ENCODE results near the gene NANS.
"Not testable (repeated sequence)": the region's sequence is repeated elsewhere in the genome, so short reads cannot be mapped to it uniquely, and the experiment has no call there.

Gene NANS

GRCh38 chr9:98124637-98125426, 68.3 kb downstream of the NANS start:
- no peak overlapping the region for H3K27ac ChIP-seq
- no peak overlapping the region for H3K9ac ChIP-seq
- H2AFZ ChIP-seq (ENCODE audit: low read depth), result no peak overlapping the region
- H3K79me2 ChIP-seq (ENCODE audit: insufficient read depth, low read depth), result no peaks in the 10 kb centered on the region
- no peak overlapping the region for H3K4me3 ChIP-seq (IDR thresholded peaks at IDR 0.05; ENCODE audit: insufficient read depth, low read depth, low read length)
- H3K4me1 ChIP-seq (ENCODE audit: low read depth, poor library complexity, severe bottlenecking), result peaks cover 26% of the 10 kb centered on the region
- no peak for TF ChIP-seq CTCF (conservative IDR thresholded peaks at IDR 0.05; ENCODE audit: low read depth, low read length)
- no peaks in the 10 kb centered on the region for H3K27me3 ChIP-seq (ENCODE audit: insufficient read depth, low read depth)
- no peak overlapping the region for H3K4me2 ChIP-seq
- H4K20me1 ChIP-seq (ENCODE audit: insufficient read depth), result no peaks in the 10 kb centered on the region
- H3K36me3 ChIP-seq (ENCODE audit: insufficient read depth), result no peaks in the 10 kb centered on the region

GRCh38 chr9:98127226-98127625, 70.7 kb downstream of the NANS start:
- Histone ChIP-seq H3K4me2 (no peak overlapping the region), H3K4me3 (IDR thresholded peaks at IDR 0.05; ENCODE audit: insufficient read depth, low read depth, low read length) (no peak overlapping the region), H2AFZ (ENCODE audit: low read depth) (no peak overlapping the region), H3K27ac (no peak overlapping the region), H3K36me3 (ENCODE audit: insufficient read depth) (no peaks in the 10 kb centered on the region), H3K27me3 (ENCODE audit: insufficient read depth, low read depth) (no peaks in the 10 kb centered on the region), H3K79me2 (ENCODE audit: insufficient read depth, low read depth) (no peaks in the 10 kb centered on the region), H3K4me1 (ENCODE audit: low read depth, poor library complexity, severe bottlenecking) (peaks cover 22% of the 10 kb centered on the region), H4K20me1 (ENCODE audit: insufficient read depth) (no peaks in the 10 kb centered on the region), H3K9ac (no peak overlapping the region)
- no peak for TF ChIP-seq CTCF (conservative IDR thresholded peaks at IDR 0.05; ENCODE audit: low read depth, low read length)

GRCh38 chr9:98128316-98128715, 71.8 kb downstream of the NANS start:
- H3K36me3 ChIP-seq (ENCODE audit: insufficient read depth), result no peaks in the 10 kb centered on the region
- TF ChIP-seq CTCF (conservative IDR thresholded peaks at IDR 0.05; ENCODE audit: low read depth, low read length), result no peak
- H3K4me2 ChIP-seq, result no peak overlapping the region
- no peaks in the 10 kb centered on the region for H4K20me1 ChIP-seq (ENCODE audit: insufficient read depth)
- H2AFZ ChIP-seq (ENCODE audit: low read depth), result no peak overlapping the region
- no peak overlapping the region for H3K9ac ChIP-seq
- H3K4me3 ChIP-seq (IDR thresholded peaks at IDR 0.05; ENCODE audit: insufficient read depth, low read depth, low read length), result no peak overlapping the region
- peaks cover 32% of the 10 kb centered on the region for H3K4me1 ChIP-seq (ENCODE audit: low read depth, poor library complexity, severe bottlenecking)
- H3K27me3 ChIP-seq (ENCODE audit: insufficient read depth, low read depth), result no peaks in the 10 kb centered on the region
- H3K79me2 ChIP-seq (ENCODE audit: insufficient read depth, low read depth), result no peaks in the 10 kb centered on the region
- H3K27ac ChIP-seq, result no peak overlapping the region

- Histone ChIP-seq H3K4me3 (IDR thresholded peaks at IDR 0.05; ENCODE audit: insufficient read depth, low read depth, low read length) (no peak overlapping the region), H3K27me3 (ENCODE audit: insufficient read depth, low read depth) (no peaks in the 10 kb centered on the region), H2AFZ (ENCODE audit: low read depth) (no peak overlapping the region), H3K9ac (no peak overlapping the region), H3K36me3 (ENCODE audit: insufficient read depth) (no peaks in the 10 kb centered on the region), H3K4me2 (peak overlapping the region; percentile 6; the same call in 1 of the 2 replicates), H4K20me1 (ENCODE audit: insufficient read depth) (no peaks in the 10 kb centered on the region), H3K27ac (no peak overlapping the region), H3K79me2 (ENCODE audit: insufficient read depth, low read depth) (no peaks in the 10 kb centered on the region), H3K4me1 (ENCODE audit: low read depth, poor library complexity, severe bottlenecking) (peaks cover 44% of the 10 kb centered on the region)
- TF ChIP-seq CTCF (conservative IDR thresholded peaks at IDR 0.05; ENCODE audit: low read depth, low read length), result no peak
Measured at GRCh38 chr9:98129451-98129881, 72.9 kb downstream of the NANS start.

- not testable (repeated sequence) for H3K27me3 ChIP-seq (ENCODE audit: insufficient read depth, low read depth); H3K4me2 ChIP-seq; H3K9ac ChIP-seq; H3K36me3 ChIP-seq (ENCODE audit: insufficient read depth); H3K27ac ChIP-seq; H2AFZ ChIP-seq (ENCODE audit: low read depth); H3K79me2 ChIP-seq (ENCODE audit: insufficient read depth, low read depth); H3K4me3 ChIP-seq (IDR thresholded peaks at IDR 0.05; ENCODE audit: insufficient read depth, low read depth, low read length); H4K20me1 ChIP-seq (ENCODE audit: insufficient read depth)
- H3K4me1 ChIP-seq (ENCODE audit: low read depth, poor library complexity, severe bottlenecking), result peaks cover 50% of the 10 kb centered on the region
Measured at GRCh38 chr9:98130060-98130459, 73.5 kb downstream of the NANS start.
